D721Med (cell line): ENCODE results near the gene PLXNA4.

Experiments
- DNase-seq: peaks from one replicate; pipeline ENCODE4 v3.0.0; 2011; ENCODE audit warnings: low spot score; ENCODE audit not compliant: insufficient read length
- FAIRE-seq: peaks from 2 replicates; lab custom pipeline; 2011; peaks lifted over from hg19 to GRCh38; lab: Jason Lieb, UNC
- CTCF ChIP-seq: IDR thresholded peaks from 2 replicates; pipeline ENCODE4 v1.5.1; 2012; ENCODE audit warnings: mild to moderate bottlenecking, control low read depth; ENCODE audit not compliant: insufficient read depth; ENCODE audit errors: missing control alignments

PLXNA4 gene

DNA sequence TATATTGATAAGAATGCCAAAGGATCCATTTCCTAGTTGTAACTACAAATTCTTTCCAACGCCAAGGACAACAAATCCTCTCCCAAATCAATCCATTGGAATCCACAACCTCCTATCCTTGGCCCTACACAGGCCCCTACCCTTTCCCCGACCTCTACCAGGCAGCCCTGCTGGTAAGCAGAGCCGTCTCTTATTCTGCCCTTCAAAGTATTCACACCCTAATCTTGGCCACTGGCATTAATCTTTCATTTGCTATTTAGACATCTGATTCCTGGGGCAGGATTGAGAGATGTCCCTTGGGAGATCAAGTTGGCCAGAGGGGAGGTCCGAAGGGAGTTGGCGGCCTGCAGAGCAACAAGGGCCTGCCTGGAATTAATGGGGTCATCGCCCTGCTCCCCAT is 161.4 kb downstream of the PLXNA4 start:
- DNase-seq, result no peak
- FAIRE-seq, result no peak
- no peak for TF ChIP-seq CTCF

- FAIRE-seq, result no peak
- no peak for DNase-seq
- TF ChIP-seq CTCF, result no peak
Measured at GRCh38 chr7:132412435-132412834, 163.8 kb downstream of the PLXNA4 start.

GRCh38 chr7:132410861-132411541 is 165.3 kb downstream of the PLXNA4 start:
- FAIRE-seq (no peak), DNase-seq (no peak)
- TF ChIP-seq CTCF, result no peak

GRCh38 chr7:132410385-132410784 is 165.9 kb downstream of the PLXNA4 start:
- FAIRE-seq (no peak), DNase-seq (no peak)
- TF ChIP-seq CTCF, result no peak

DNA sequence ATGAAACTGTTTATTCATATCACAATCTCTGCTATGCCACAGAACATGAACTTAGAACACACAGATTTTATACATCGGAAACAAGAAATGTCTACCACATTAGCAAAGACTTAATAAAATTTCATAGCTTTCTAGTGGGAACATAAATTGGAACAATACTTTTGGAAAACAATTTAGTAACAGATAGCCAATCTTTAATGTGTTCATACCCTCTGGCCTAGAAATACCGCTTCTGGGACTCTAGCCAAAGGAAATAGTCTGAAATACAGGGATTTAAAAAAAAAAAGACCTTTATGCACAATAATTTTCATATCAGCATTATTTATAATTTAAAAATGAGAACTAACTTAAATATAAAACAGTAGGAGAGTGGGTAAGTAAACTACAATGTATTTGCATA is 168.5 kb downstream of the PLXNA4 start:
- FAIRE-seq (no peak), DNase-seq (no peak)
- TF ChIP-seq CTCF, result no peak

GRCh38 chr7:132406039-132406438 is 170.2 kb downstream of the PLXNA4 start:
- no peak for TF ChIP-seq CTCF
- FAIRE-seq (no peak), DNase-seq (no peak)

GRCh38 chr7:132404261-132404660 is 172.0 kb downstream of the PLXNA4 start:
- FAIRE-seq (no peak), DNase-seq (no peak)
- TF ChIP-seq CTCF, result no peak
